HG03460 (cell line): ENCODE measurements around the gene PTBP1.
A peak's percentile ranks its signal among the peaks of the same experiment; 100 is the strongest.

Experiments used
- ATAC-seq: cut with Tn5 transposase; IDR thresholded peaks from one replicate; pipeline ENCODE4 v1.9.1; 2021; ENCODE audit not compliant: unreplicated experiment

The PTBP1 gene

GRCh38 chr19:795691-796581 is 1.3 kb upstream of the PTBP1 start:
- no peak for ATAC-seq

- peak; percentile 39 for ATAC-seq
These were observed 519 bp downstream of the PTBP1 start for GRCh38 chr19:797528-798414.

GRCh38 chr19:798415-799075 is 1.3 kb downstream of the PTBP1 start:
- ATAC-seq: no peak

GRCh38 chr19:799076-799881 is 2.0 kb downstream of the PTBP1 start:
- ATAC-seq: no peak

GRCh38 chr19:800360-801029 is 3.2 kb downstream of the PTBP1 start:
- no peak for ATAC-seq

GRCh38 chr19:801030-801860 is 4.0 kb downstream of the PTBP1 start:
- no peak for ATAC-seq

- ATAC-seq: no peak
These were observed 4.7 kb downstream of the PTBP1 start for GRCh38 chr19:801861-802497.

- no peak for ATAC-seq
These were observed 5.3 kb downstream of the PTBP1 start for GRCh38 chr19:802498-803098.

- no peak for ATAC-seq
These were observed 5.9 kb downstream of the PTBP1 start for GRCh38 chr19:803099-803561.

GRCh38 chr19:803686-804418 is 6.6 kb downstream of the PTBP1 start:
- no peak for ATAC-seq

- ATAC-seq: no peak
These were observed 7.3 kb downstream of the PTBP1 start for GRCh38 chr19:804419-805165.

GRCh38 chr19:805166-805551 is 7.9 kb downstream of the PTBP1 start:
- ATAC-seq: no peak

GRCh38 chr19:805600-806550 is 8.6 kb downstream of the PTBP1 start:
- no peak for ATAC-seq

GRCh38 chr19:806815-807421 is 9.7 kb downstream of the PTBP1 start:
- no peak for ATAC-seq
